Thyroid gland (tissue), 4 donors: ENCODE measurements around the gene ZDHHC18.

Source experiments
- CTCF ChIP-seq, 6 experiments: fragments of 200-600 bp in 3 of 6; fragments of 450-650 bp in 3 of 6; sonication (generic) in 3 of 6; IDR thresholded peaks; one replicate each; pipeline ENCODE4 v1.5.1; 2016 to 2019; ENCODE audit warnings: antibody characterized with exemption in 6 of 6, mild to moderate bottlenecking in 2 of 6, inconsistent platforms in 1 of 6, moderate library complexity in 1 of 6
- POLR2A ChIP-seq, 2 donors: fragments of 450-650 bp; IDR thresholded peaks; one replicate each; pipeline ENCODE4 v1.6.1; 2017; ENCODE audit warnings: antibody characterized with exemption in 2 of 2, mild to moderate bottlenecking in 2 of 2, moderate library complexity in 1 of 2

- TF ChIP-seq CTCF (IDR thresholded peaks at IDR 0.05) (no peak), POLR2A (IDR thresholded peaks at IDR 0.05) (no peak)
Measured at GRCh38 chr1:26789612-26789865, 36.9 kb upstream of the ZDHHC18 start.
